Posterior vena cava (tissue), 2 donors: ENCODE data around the gene PUSL1. TPM values are rescaled to one million over a fixed set of nuclear protein-coding genes. Genes with fewer than 3 reads are reported as not detected.
A peak's percentile ranks its signal among the peaks of the same experiment; 100 is the strongest.

Source experiments
- DNase-seq: peaks from one replicate; pipeline ENCODE4 v3.0.0-alpha.2; 2020; ENCODE audit warnings: low spot score
- intact Hi-C, 2 donors: fragments of 100-400 bp; cut with DNase I; formaldehyde crosslinking; loops; one replicate each; pipeline versions ENCODE4 v1.14.1 to v1.14.2; 2022 to 2023
- microRNA-seq, 2 donors: library from miRNA; unstranded; fragments of <30 nt; microRNA quantifications; one replicate each; pipeline ENCODE4 v1.2.0, GENCODE V29; 2020 to 2021; ENCODE audit warnings: borderline microRNAs expressed in 2 of 2
- total RNA-seq, 2 donors: library from RNA; stranded (reverse); fragmentation: NEBNext Ultra II Directional; extraction: Animal tissue kit (Norgen Biotek cat#: 25700); gene quantifications; one replicate each; pipeline ENCODE4 v1.2.1, GENCODE V29; 2021
- donor health status: DM: yes; HTN: yes; CAD: no.
- donor health status: DM: yes; HTN: yes; CAD: no.

Gene PUSL1
- total RNA-seq, 2 donors from 2014 or later = 8.3 to 10.5 TPM

- intact Hi-C loops = no loop called here
- DNase-seq = no peak
Measured at GRCh38 chr1:1356166-1356795, 47.9 kb downstream of the PUSL1 start.

GRCh38 chr1:1356796-1357401, 48.5 kb downstream of the PUSL1 start:
- intact Hi-C loops = no loop called here
- DNase-seq = no peak

DNA sequence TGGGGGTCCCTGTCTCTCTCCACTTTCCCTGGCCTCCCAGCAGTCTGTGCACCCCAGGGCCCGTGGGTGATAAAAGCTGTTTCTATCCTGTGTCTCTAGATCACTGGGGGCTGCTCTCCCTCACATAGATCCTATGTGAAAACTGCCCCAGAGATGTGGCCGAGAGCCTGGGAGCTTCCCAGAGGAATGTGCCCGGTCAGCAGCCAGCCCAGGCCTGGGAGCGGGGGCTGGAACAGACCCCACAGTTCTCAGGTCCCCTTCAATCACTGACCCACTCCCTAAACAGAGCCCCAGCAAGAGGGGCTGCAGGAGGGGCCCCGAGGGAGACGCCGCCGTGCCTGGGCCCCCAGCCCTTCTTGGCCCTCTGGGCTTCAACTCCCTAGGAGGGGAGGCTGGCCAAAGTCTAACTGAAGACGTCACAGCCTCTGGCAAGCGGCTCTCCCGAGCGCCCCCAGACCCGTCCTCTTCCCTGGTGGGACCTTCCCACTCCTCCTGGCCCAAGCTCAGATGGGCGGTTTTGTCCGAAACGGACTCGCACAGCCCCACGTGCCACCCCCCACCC, 49.6 kb downstream of the PUSL1 start:
- intact Hi-C loops = no loop called here
- DNase-seq = no peak

- intact Hi-C loops = no loop called here
Measured at GRCh38 chr1:1358433-1359271, 50.3 kb downstream of the PUSL1 start, which contains the start of gene MXRA8. TSS of gene MXRA8 (minus strand) at chr1:1358555. CDS start at chr1:1358504, 51 bp downstream.

GRCh38 chr1:1359308-1359663, 50.9 kb downstream of the PUSL1 start:
- DNase-seq = no peak
- intact Hi-C loops = no loop called here

More at GRCh38 chr1:1358433-1359271, 50.3 kb downstream of the PUSL1 start, which contains the start of gene MXRA8:
- peak; percentile 93 for DNase-seq

DNA sequence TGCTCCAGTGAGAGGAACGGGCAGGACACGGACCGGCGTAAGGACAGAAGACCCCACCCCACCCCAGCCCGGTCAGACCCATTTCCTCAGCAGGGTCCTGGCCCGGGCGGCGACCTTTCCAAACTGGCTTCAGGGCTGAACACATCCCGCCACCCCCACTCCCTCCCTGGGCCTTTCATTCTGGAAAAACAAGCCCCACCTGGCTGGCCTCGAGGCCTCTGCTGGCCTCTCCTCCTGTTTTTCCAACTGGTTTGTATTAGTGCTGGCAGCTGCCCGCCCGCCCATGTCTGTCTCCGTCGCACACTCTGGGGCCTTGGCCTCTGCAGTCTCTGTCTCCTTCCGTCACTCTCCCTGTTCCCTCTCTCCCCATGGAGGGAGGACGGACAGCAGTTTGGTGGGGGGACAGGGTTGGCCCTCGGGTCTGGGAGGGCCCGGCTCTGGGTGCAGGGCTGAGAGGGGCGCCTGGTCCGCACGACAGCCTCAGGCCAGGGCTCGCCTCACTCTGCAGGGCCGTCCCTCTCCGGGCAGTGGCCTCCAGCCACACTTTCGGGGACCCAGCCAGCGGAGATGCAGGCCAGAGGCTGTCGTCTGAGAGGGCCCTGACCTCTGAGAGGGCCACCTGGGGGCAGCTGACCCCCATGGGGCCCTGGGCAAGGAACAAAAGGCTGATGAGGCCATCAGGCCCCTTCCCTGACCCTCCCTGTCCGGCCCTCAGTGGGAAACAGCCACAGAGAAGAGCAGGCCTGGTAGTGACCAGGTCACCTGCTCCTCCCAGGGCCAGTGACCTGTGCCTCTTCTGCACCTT, 51.5 kb downstream of the PUSL1 start:
- no peak for DNase-seq
- intact Hi-C loops = no loop called here

- peak; percentile 95 for DNase-seq
Measured at GRCh38 chr1:1360506-1361169, 52.2 kb downstream of the PUSL1 start.

More at GRCh38 chr1:1360506-1361169, 52.2 kb downstream of the PUSL1 start:
- intact Hi-C loops = no loop called here

Small RNA genes lying within 50 kb of the gene (microRNA-seq; reads per million reads assigned to microRNA genes)
- 0.65 to 1.6 reads per million in 2 donors for gene MIR6726
- gene MIR6727 = 0 to 0.26 reads per million in 2 donors
- 0.26 to 0.32 reads per million in 2 donors for gene MIR6808

Other genes with a start within 250 kb of the PUSL1 start
- not detected for gene RNF223, start 234.3 kb upstream of the PUSL1 start, total RNA-seq
- 1 to 10 TPM; 6.7 to 7.4 TPM for gene C1orf159, start 192.5 kb upstream of the PUSL1 start, total RNA-seq
- under 1 TPM in 1 of 2 donors, not detected in 1; 0.19 TPM for gene TTLL10, start 134.7 kb upstream of the PUSL1 start, total RNA-seq
- under 1 TPM; 0.33 to 0.93 TPM for gene TNFRSF18, start 102.0 kb upstream of the PUSL1 start, total RNA-seq
- gene TNFRSF4, start 94.4 kb upstream of the PUSL1 start, total RNA-seq = 1 to 10 TPM; 2.0 to 2.8 TPM
- 100 to 1,000 TPM; 121 to 151 TPM for gene SDF4, start 76.6 kb upstream of the PUSL1 start, total RNA-seq
- 10 to 100 TPM in 1 of 2 donors, 1 to 10 TPM in 1; 9.9 to 10.3 TPM for gene B3GALT6, start 76.4 kb upstream of the PUSL1 start, total RNA-seq
- 1 to 10 TPM; 1.9 to 4.1 TPM for gene C1QTNF12, start 61.9 kb upstream of the PUSL1 start, total RNA-seq
- gene UBE2J2, start 34.7 kb upstream of the PUSL1 start, total RNA-seq = 10 to 100 TPM; 29.0 to 32.0 TPM
- gene SCNN1D, start 28.2 kb upstream of the PUSL1 start, total RNA-seq = 1 to 10 TPM; 1.8 to 6.1 TPM
- gene ACAP3, start 667 bp upstream of the PUSL1 start, total RNA-seq = 10 to 100 TPM; 40.9 to 50.9 TPM
- gene INTS11, start 16.1 kb downstream of the PUSL1 start, total RNA-seq = 10 to 100 TPM; 61.8 to 65.6 TPM
- gene CPTP, start 16.2 kb downstream of the PUSL1 start, total RNA-seq = 10 to 100 TPM; 11.6 to 14.1 TPM
- gene TAS1R3, start 22.7 kb downstream of the PUSL1 start, total RNA-seq = under 1 TPM in 1 of 2 donors, not detected in 1; 0.09 TPM
- gene DVL1, start 40.8 kb downstream of the PUSL1 start, total RNA-seq = 10 to 100 TPM; 45.9 to 61.9 TPM
- 100 to 1,000 TPM; 104 to 174 TPM for gene MXRA8, start 50.0 kb downstream of the PUSL1 start, total RNA-seq
- 10 to 100 TPM; 70.9 to 78.8 TPM for gene AURKAIP1, start 66.6 kb downstream of the PUSL1 start, total RNA-seq
- 100 to 1,000 TPM; 102 to 109 TPM for gene CCNL2, start 90.7 kb downstream of the PUSL1 start, total RNA-seq
- 10 to 100 TPM; 69.7 to 75.0 TPM for gene MRPL20, start 98.7 kb downstream of the PUSL1 start, total RNA-seq
- gene ANKRD65, start 112.7 kb downstream of the PUSL1 start, total RNA-seq = 1 to 10 TPM; 2.4 to 7.4 TPM
- gene VWA1, start 127.1 kb downstream of the PUSL1 start, total RNA-seq = 10 to 100 TPM; 59.8 to 67.7 TPM
- under 1 TPM; 0.14 to 0.83 TPM for gene ATAD3C, start 141.1 kb downstream of the PUSL1 start, total RNA-seq
- 10 to 100 TPM in 1 of 2 donors, 1 to 10 TPM in 1; 8.5 to 13.1 TPM for gene ATAD3B, start 163.2 kb downstream of the PUSL1 start, total RNA-seq
- 10 to 100 TPM; 12.2 to 14.2 TPM for gene ATAD3A, start 203.6 kb downstream of the PUSL1 start, total RNA-seq
- gene TMEM240, start 232.0 kb downstream of the PUSL1 start, total RNA-seq = 1 to 10 TPM; 3.9 to 7.8 TPM